GM18861 (cell line): Measurements from ENCODE around the gene ALOX5.
"Not testable (repeated sequence)": the region's sequence is repeated elsewhere in the genome, so short reads cannot be mapped to it uniquely, and the experiment has no call there.

Source experiments
- ATAC-seq: cut with Tn5 transposase; IDR thresholded peaks from one replicate; pipeline ENCODE4 v1.9.1; 2021; ENCODE audit not compliant: unreplicated experiment

The ALOX5 gene

DNA sequence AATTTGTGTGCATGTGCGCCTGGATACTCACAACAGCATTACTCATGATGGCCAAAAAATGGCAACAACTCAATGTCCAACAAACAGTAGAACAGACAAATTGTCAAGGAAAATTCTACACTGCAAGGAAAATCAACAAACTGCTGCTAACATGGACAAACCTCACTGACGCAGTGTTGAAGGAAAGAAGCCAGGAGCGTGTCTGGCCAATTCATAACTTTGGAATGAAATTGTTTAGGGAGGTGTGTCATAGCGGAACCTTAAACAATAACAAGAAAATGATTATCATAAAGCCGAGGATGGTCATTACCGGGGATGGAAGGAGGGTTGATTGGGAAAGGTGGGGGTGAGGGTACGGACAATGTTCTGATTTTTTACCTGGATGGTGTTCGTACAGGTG is 29.1 kb downstream of the ALOX5 start:
- no peak for ATAC-seq

DNA sequence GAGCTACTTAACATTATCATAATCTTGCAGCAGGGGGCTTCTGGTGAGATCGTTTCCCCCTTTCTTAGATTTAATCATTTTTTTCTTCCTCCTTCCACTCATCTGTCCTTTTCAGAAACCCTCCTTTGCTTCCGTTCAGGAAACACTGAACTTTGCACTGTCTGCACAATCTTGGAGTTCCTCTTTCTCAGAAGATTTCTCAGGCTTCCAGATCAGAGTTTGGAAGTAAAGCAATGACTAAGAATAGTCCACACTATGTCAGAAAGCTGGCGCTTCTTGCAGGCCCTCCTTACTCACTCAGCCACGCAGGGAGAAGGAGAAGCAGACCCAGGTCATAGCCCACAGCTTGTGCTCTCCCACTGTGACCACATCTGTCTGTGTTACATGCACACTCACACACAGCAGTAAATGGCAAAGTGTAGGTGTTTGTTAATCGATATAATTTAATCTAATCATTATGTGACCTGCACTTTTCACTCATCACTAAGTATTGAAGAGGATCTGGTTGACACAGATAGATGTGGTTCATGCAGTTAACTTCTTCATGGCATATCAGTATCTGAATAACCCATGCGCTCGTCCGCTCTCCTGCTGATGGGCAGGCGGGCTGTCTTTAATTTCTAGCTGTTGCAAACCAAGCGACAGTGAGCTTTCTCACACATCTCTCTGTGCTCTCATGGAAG is 30.2 kb downstream of the ALOX5 start:
- no peak for ATAC-seq

DNA sequence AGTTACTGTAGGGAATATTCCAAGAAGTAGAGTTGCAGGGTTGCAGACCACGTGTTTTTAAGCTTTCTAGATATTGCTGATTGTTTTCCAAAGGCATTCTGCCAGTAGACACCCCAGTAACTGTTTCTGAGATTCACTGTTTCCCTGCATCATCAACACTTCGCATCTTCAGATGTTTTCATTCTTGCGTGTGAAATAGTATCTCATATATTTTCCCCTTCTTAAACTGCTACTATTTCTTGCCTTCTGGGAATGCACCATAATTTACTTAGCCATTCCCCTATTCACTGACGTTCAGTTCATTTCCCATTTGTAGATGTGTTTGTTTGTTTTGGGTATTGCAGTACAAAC is 30.7 kb downstream of the ALOX5 start:
- ATAC-seq: no peak

DNA sequence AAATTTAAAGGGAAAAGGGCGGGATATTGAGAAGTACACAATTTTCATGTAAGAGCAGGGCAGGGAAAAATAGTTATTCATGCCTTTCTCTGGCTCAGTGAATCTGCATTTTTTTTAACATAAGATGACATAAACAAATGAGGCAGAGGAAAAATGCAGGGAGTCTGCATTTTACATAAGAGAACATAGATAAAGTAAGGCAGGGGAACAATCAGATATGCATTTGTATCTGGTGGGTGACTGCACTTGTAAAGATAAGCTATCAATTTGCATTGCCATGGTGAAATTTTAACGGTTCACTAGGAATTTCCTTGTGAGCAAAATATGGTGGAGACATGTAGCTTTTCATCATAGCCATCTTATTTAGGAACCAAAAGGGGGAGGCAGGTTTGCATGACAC is 33.5 kb downstream of the ALOX5 start:
- ATAC-seq: no peak

DNA sequence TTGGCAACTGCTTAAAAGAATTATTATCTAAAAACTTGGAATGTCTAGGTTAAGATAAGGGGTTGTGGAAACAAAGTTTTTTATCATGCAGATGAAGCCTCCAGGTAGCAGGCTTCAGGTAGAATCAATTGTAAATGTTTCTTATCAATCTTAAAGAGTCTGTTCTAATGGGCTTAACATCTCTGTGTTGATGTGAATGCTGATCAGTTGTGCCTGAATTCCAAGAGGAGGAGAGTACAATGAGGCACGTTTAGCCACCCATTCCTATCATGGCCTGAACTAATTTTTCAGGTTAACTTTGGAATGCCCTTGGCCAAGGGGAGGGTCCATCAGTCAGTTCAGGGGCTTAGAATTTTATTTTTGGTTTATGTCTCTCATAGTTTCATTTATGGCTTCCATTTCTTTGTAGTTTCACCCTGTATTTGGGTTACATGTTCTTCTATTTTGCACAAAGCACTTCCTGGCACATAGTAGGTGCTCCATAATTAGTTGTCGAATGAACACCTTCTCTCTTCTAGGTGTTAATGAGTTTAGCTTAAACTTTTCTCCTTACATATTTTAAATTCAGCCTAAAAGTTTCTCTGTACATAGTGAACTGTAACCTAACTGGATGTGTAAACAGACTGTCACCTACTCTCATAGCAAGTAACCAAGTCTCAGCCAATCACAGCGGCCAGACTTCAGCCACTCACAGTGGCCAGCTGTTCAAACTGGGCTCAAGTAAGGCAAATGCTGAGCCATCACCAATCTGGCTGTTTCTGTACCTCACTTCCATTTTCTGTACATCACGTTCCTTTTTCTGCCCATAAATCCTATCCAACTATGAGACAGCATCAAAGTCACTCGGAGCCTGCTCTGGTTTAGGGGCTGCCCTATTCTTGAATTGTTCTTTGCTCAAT is 34.7 kb downstream of the ALOX5 start:
- ATAC-seq: no peak

DNA sequence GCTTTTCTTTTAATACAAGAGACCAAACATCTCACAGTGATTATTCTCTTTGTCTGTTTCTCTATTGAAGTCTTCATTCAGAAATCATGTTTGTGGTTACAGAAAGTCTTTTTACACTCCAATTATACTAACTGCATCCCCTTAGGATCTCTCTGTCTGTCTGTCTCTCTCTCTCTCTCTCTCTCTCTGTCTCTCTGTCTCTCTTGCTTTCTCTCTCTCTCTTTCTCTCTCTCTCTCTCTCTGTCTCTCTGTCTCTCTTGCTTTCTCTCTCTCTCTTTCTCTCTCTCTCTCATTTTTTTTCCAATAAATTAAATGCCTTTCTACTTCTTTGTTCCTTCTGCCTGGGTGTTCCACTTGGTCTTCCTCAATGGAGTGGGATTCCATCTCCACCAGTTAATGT is 35.3 kb downstream of the ALOX5 start:
- ATAC-seq: not testable (repeated sequence)

DNA sequence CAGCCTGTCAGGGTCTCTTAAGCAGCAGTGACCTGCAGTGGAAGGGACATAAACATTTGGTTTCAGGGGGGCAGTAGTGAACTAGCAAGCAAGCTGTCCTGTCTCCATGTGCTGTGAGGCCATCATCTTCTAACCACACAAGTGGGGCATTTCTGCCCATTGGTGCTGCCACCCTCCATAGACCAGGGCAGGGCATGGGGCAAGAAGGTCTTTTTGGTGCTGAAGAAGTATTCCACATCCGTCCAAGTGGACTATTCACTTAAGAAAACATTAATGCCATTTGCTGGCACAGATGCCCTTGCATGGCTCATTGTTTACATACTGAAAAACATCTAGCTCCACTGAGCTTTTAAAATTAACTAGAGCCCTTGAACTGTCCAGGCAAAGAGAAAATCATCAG is 35.8 kb downstream of the ALOX5 start:
- ATAC-seq: no peak

DNA sequence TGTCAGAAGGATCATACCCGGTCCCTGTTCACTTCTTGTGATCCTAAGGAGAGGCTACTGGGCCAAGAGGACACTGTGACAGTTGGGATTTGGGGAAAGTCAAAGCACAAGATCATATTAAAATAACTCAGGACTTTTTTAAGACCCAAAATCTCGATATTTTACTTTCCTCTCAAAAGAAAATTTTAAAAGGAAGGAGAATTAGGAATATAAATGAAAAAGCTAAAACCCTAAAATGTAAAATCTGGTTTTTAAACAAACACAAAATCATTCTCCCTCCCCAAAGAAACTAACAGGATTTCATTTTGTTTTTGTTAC is 36.4 kb downstream of the ALOX5 start:
- no peak for ATAC-seq

DNA sequence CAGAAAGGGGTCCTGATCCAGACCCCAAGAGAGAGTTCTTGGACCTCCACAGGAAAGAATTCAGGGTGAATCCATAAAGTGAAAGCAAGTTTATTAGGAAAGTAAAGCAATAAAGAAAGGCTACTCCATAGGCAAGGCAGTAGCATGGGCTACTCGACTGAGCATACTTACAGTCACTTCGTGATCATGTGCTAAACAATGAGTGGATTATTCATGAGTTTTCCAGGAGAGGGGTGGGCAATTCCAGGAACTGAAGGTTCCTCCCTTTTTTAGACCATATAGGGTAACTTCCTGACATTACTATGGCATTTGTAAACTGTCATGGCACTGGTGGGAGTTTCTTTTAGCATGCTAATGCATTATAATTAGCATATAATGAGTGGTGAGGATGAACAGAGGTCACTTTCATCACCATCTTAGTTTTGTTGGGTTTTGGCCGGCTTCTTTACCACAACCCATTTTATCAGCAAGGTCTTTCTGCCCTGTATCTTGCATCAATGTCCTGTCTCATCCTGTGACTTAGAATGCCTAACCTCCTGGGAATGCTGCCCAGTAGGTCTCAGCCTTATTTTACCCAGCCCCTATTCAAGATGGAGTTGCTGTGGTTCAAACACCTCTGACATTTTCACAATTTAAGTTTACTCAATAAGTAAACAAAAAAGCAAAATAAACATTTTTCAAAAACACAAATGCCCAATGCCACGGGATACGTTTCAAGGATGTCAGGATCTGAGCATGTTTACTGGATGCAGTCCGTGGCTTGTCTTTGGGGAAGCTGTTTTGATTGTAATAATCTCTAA is 37.0 kb downstream of the ALOX5 start:
- ATAC-seq: no peak

DNA sequence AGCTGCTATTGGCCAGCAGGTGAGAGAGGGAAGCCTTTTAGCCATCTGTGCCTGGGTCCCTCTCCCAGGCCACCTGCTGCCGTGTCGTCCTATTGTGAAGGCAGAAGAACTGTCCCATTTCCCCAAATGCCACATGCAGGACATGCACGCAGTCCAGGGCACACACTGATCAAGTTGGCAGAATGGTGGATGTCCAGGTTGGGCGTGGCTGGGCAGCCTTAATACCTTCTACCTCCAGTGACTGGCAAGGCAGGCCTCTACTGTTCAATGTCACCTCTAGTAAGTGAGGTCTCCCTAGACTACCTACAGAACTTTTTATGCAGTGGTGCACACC is 37.6 kb downstream of the ALOX5 start:
- no peak for ATAC-seq

DNA sequence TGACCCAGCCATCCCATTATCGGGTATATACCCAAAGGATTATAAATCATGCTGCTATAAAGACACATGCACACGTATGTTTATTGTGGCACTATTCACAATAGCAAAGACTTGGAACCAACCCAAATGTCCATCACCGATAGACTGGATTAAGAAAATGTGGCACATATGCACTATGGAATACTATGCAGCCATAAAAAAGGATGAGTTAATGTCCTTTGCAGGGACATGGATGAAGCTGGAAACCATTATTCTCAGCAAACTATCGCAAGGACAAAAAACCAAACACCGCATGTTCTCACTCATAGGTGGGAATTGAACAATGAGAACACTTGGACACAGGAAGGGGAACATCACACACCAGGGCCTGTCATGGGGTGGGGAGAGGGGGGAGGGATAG is 41.0 kb downstream of the ALOX5 start:
- ATAC-seq: not testable (repeated sequence)

DNA sequence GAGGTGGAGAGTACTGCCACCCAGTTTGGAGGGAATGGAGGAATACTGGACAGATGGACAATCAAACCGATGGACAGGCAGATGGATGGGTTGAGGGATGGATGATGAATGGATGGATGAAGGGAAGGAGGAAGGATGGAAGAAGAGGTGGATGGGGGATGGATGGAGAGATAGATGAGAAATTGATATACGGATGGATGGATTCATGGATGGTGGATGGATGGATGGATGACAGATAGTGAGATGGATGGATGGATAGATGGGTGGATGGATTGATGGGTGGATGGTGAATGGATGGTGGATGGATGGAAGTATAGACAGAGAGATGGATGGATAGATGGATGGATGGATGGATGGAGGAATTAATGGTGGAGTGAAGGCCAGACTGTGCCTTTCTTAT is 42.6 kb downstream of the ALOX5 start:
- no peak for ATAC-seq

DNA sequence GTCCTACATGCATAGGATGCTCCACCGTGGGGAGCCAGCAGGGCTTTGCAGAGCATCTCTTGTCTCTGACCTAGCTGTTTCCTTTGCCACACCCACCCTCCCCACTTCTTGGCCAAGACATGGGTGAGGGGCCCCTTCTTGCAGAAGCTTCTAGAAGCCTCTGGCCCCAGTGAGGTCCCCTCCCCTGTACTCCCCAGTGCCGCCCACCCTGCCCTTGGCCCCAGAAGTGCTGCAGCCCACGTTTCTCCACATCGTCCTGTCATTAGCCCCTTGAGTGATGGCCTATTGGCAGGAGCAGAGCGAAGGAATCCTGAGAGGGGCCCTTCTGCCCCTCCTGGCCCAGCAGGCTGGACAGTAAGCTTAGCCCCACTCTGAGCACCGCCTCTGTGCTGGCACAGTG is 43.7 kb downstream of the ALOX5 start:
- ATAC-seq: no peak

DNA sequence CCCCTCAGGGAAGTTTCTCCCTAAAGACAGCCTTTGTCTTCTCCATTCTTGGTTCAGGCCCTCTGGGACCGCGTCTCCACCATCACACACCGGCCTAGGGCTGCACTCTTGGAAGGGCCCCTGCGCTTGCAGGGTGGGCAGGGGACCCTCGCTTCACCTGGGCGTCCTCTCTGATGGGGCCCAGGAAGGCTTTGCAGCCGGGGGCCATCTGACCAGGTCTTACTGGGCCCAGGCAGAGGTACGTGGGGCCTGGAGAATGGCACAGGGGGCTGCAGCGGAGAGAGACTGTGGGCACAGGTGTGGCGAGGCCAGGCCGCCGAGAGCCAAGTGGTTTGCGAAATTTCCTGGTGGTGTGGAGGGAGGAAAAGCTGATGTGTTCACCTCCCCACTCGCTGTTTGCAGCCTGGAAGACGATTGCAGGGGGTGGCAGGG is 44.4 kb downstream of the ALOX5 start:
- no peak for ATAC-seq

DNA sequence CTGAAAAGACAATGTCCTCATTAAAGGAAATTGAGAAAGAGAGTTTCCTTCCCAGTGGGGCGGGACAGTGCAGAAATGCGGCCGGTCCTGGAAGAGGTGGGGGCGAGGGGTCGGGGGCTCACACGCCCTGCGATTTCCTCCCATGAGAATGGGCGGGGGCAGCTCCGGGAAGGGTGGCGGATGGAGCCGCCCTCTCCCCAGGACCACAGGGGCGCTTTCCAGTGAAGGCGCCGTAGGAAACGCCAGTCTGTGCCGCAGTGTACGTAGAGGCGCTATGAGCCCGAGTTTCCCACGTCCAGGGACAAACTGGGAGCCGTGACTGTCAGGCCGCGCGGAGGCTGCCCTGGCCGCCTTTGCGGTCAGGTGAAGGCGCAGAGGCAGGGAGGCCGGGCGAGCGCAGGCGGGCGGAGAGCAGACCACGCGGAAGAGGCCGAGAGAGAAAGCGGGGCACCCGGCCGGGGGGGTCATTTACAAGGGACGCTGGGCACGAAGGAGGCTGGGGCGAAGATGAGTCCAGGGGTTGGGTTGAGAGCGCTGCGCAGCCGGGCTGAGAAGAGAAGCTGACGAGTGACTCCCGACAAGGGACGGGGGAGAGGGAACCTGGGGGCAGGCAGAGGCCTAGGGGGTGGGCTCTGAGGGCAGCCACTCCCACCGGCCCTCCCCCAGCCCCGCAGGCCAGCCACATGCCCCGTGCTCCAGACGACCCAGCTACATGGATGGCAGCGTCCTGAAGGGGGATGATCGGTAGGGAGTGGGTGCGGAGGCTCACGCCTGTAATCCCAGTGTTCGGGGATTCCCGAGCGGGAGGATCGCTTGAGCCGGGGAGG is 45.0 kb downstream of the ALOX5 start:
- ATAC-seq: peak; percentile 36

DNA sequence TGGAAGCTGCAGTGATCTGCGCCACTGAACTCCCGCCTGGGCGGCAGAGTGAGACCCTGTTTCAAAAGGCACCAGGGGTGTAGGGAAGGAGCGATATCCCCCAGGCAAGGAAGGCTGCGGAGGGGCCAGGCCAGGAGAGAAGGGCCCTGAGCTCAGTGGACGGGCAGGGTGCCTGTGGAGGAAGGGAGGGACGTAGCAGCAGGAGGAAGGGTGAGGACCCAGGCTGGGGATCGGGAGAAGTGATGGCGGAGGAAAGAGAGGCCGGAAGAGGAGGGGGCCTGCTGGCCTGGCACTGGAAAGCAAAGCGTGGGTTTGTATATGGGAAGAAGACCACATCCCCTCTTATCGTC is 45.6 kb downstream of the ALOX5 start:
- ATAC-seq: no peak

DNA sequence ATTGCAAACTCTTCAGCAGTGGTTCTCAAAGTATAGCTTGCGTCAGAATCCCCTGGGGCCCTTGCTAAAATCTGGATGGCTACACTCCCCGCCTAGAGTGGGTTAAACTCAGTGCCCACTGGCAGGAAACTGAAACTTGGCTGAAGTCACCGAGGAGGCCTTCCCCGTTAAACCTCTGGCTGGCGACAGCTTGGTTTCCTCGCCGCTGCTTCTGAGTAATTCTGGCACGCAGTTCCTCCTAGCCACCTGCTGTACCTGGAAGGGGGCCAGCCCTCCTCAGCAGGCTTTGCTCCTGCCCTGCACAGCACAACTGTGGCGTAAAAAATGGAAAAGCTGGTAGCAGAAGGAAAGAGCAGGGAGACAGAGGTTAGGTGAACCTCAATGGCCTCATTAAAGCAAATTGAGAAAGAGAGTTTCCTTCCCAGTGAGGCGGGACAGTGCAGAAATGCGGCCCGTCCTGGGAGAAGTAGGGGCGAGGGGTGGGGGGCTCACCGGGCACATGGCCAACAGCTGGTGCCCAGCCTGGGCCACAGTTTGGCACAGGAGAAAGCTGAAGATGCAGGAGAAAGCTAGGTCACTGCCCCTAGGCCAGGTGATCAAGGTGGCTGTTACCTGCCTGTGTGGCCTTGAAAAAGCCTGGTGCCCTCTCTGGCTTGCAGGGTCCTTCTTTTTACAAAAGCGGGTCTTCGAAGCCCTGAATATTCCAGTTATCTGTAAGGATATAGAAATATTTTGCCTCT is 46.6 kb downstream of the ALOX5 start:
- ATAC-seq: peak; percentile 80

DNA sequence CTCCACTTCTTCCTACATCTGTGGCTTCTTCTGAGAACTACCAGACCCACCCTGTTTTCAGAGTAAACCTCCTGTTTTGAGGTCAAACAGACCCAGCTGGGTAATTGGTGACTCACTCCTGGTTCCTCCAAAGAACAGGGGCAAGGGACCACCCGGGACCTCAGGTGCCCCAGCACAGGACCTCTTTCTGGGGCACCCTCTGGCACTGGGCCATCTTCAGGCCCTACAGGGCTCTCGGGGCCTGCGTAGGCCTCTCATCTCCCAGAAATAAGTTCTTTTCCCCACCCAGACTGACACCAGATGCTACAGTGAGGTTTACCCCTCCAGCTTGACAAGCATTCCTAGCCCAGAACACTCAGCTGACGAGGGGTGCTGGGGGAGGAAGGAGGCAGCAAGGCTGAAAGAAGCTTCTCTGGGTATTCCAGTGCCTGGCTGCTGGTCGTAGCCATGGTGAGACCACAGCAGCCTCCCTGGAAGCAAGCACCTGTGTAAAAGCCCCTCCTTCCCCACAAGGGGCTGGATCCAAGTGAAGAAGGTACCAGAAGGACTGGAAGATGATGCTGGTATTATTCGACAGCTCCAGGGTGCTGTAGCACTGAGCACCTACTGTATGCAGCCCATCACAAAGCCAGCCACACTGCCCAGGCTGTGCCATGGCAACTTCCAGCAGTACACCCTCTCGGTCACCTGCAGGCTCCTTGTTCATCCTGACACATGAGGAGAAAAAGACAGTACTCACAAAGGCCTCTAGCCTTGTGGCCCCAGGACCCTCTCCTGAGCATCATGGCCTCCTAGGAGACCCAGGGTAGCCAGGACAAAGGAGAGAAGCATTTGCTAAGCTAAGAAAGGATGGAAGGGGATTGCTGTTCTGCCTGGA is 47.4 kb downstream of the ALOX5 start:
- ATAC-seq: no peak

DNA sequence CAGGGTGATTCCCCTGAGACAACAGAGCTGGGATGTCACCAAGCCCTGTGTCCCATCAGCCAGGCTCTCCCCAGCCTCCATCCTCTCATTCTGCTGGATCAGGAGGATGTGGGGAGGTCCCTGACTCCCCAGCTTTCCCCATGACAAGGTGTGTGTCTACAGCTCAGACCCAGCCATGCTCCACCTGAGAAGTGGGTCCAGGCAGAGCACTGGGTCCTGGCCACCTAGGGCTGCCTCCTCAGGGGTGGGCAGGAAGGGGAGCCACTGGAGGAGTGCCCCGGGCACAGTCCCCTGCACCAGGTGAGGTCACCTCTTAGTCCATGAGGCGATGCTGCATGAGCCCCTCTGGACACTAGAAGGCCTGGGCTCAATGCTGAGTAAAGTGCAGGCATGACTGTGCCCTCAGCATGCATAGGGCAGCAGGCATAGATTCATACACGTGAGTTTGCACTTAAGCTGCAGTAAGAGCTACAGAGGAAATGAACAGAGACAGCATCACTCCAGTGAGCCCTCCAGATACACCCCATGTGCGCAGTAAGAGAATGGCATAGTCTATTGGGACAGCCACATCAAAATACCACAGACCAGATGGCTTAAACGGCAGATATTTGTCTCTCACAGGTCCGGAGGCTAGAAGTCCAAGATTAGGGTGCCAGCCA is 48.3 kb downstream of the ALOX5 start:
- ATAC-seq: no peak
